K562 (cell line): ENCODE results near the gene REM1. TPM values are rescaled to one million over a fixed set of nuclear protein-coding genes. Genes with fewer than 3 reads are reported as not detected.
A peak's percentile ranks its signal among the peaks of the same experiment; 100 is the strongest.

Experiments
- ATAC-seq: fragments of 200-7000 bp; cut with Tn5 transposase; 3 replicates; pipeline ENCODE4 v1.9.1; 2020; ENCODE audit warnings: moderate library complexity
- BruUV-seq: library from RNA; stranded (reverse); fragments of 400-500 nt; replicated peaks from 2 replicates; lab custom pipeline; 2021; lab: Mats Ljungman, UMichigan
- CTCF ChIA-PET: fragments of 300-600 bp; formaldehyde crosslinking; extraction: SDS; loops from one replicate; lab custom pipeline; 2021; ENCODE audit warnings: low intra/inter-chr PET ratio; lab: Yijun Ruan, JAX
- POLR2A ChIA-PET: fragments of 300-600, 350-650 bp; sonication (Branson Sonifier 250); formaldehyde crosslinking; extraction: SDS; loops from one replicate; lab custom pipeline; 2021; ENCODE audit warnings: antibody characterized with exemption, inconsistent platforms; lab: Yijun Ruan, JAX
- DNase-seq, 4 experiments: peaks; one replicate each; pipeline versions ENCODE4 v3.0.0 to v3.0.0-alpha.2; 2011 to 2018; ENCODE audit warnings: low spot score in 3 of 4, mixed read lengths in 3 of 4; ENCODE audit errors: extremely low read depth in 1 of 4
- FAIRE-seq: peaks from 2 replicates; lab custom pipeline; 2011; peaks lifted over from hg19 to GRCh38; lab: Jason Lieb, UNC
- H2AFZ ChIP-seq: 2 replicates; pipeline ENCODE4 v1.6.0; 2011; ENCODE audit warnings: low read depth, low read length, control low read depth, inconsistent platforms
- H3K27ac ChIP-seq: fragments of 200-600 bp; 3 replicates; pipeline ENCODE4 v1.8.0; 2011; ENCODE audit warnings: low read depth, mild to moderate bottlenecking, control low read depth, inconsistent platforms, low read length, moderate library complexity, mixed read lengths; ENCODE audit errors: extremely low read depth
- H3K27me3 ChIP-seq, 2 experiments: fragments of 300-600 bp in 1 of 2; 2 replicates in 1 of 2; 3 replicates in 1 of 2; pipeline versions ENCODE4 v1.6.0 to v1.8.0; 2011; ENCODE audit warnings: inconsistent platforms in 2 of 2, low read length in 2 of 2, mild to moderate bottlenecking in 1 of 2, mixed read lengths in 1 of 2, moderate library complexity in 1 of 2; ENCODE audit not compliant: control insufficient read depth in 2 of 2, insufficient read depth in 2 of 2
- H3K36me3 ChIP-seq: fragments of 300-600 bp; 3 replicates; pipeline ENCODE4 v1.8.0; 2011; ENCODE audit warnings: mild to moderate bottlenecking, low read length, inconsistent platforms; ENCODE audit not compliant: control insufficient read depth, insufficient read depth
- H3K4me1 ChIP-seq, 2 experiments: fragments of 200-600 bp in 1 of 2; replicated peaks in 1 of 2; 2 replicates in 1 of 2; 3 replicates in 1 of 2; pipeline versions ENCODE4 v1.5.1 to v1.8.0; 2011; ENCODE audit warnings: inconsistent platforms in 2 of 2, low read length in 2 of 2, mild to moderate bottlenecking in 1 of 2, mixed read lengths in 1 of 2, moderate library complexity in 1 of 2; ENCODE audit not compliant: control insufficient read depth in 2 of 2, insufficient read depth in 2 of 2
- H3K4me2 ChIP-seq: 2 replicates; pipeline ENCODE4 v1.6.1; 2011; ENCODE audit warnings: low read length, control low read depth, inconsistent platforms, mixed read lengths; ENCODE audit not compliant: insufficient read depth
- H3K4me3 ChIP-seq: fragments of 200-600 bp; sonication (generic), shearing (Covaris generic); 2 replicates; pipeline ENCODE4 v1.5.1; 2016; ENCODE audit warnings: control low read depth, inconsistent platforms
- H3K79me2 ChIP-seq: fragments of 200-600 bp; 3 replicates; pipeline ENCODE4 v1.8.0; 2011; ENCODE audit warnings: low read length, inconsistent platforms; ENCODE audit not compliant: control insufficient read depth, insufficient read depth
- H3K9ac ChIP-seq, 2 experiments: 2 replicates each; pipeline versions ENCODE4 v1.6.0 to v1.6.1; 2011; ENCODE audit warnings: low read depth in 2 of 2, low read length in 2 of 2, control low read depth in 1 of 2, inconsistent platforms in 1 of 2, mild to moderate bottlenecking in 1 of 2, mixed read lengths in 1 of 2; ENCODE audit not compliant: insufficient read depth in 1 of 2
- H3K9me1 ChIP-seq: one replicate; pipeline ENCODE4 v1.6.0; 2011; ENCODE audit warnings: inconsistent platforms, mild to moderate bottlenecking, low read length, moderate library complexity; ENCODE audit not compliant: control insufficient read depth, insufficient read depth
- H3K9me3 ChIP-seq: replicated peaks from 2 replicates; pipeline ENCODE4 v1.5.1; 2011; ENCODE audit warnings: low read depth, low read length, inconsistent platforms; ENCODE audit not compliant: control insufficient read depth, insufficient read depth
- H4K20me1 ChIP-seq: replicated peaks from 2 replicates; pipeline ENCODE4 v1.6.1; 2011; ENCODE audit warnings: low read length, inconsistent platforms, mixed read lengths; ENCODE audit not compliant: control insufficient read depth, insufficient read depth
- FUS ChIP-seq: fragments of 200-400 bp; formaldehyde crosslinking; optimal IDR thresholded peaks from 2 replicates; pipeline ENCODE3; 2017; ENCODE audit warnings: low read depth, low read length
- HNRNPH1 ChIP-seq: fragments of 200-400 bp; formaldehyde crosslinking; optimal IDR thresholded peaks from 2 replicates; pipeline ENCODE3; 2017; ENCODE audit warnings: low read depth, mild to moderate bottlenecking, low read length, moderate library complexity
- MAFK ChIP-seq: IDR thresholded peaks from 2 replicates; pipeline ENCODE4 v1.6.1; 2011; ENCODE audit warnings: low read length, improper control_type of control experiment
- MTA3 ChIP-seq: fragments of 450-650 bp; formaldehyde crosslinking; IDR thresholded peaks from 2 replicates; pipeline ENCODE4 v1.6.1; 2017; ENCODE audit warnings: mild to moderate bottlenecking, borderline replicate concordance
- NFIC ChIP-seq: fragments of 450-650 bp; IDR thresholded peaks from 2 replicates; pipeline ENCODE4 v1.6.1; 2017; ENCODE audit warnings: mild to moderate bottlenecking, inconsistent platforms
- ZBTB8A ChIP-seq: fragments of 450-650 bp; IDR thresholded peaks from 2 replicates; pipeline ENCODE4 v1.6.1; 2018; ENCODE audit warnings: mild to moderate bottlenecking, moderate library complexity; ENCODE audit not compliant: partially characterized antibody
- ZNF140 ChIP-seq: fragments of 250-450 bp; sonication (Bioruptor Pico); IDR thresholded peaks from 2 replicates; pipeline ENCODE4 v1.8.0; 2021; ENCODE audit warnings: moderate library complexity, mild to moderate bottlenecking, inconsistent platforms
- ZNF766 ChIP-seq: fragments of 200-800 bp; sonication (Bioruptor generic); conservative IDR thresholded peaks from 2 replicates; pipeline ENCODE4 v1.6.1; 2016; ENCODE audit warnings: missing genetic modification characterization, missing compliant biosample characterization
- WGBS: fragments of 100-300 bp; shearing (Covaris generic); methylation state at CpG from one replicate; pipeline ENCODE4 v1.1.6; 2016; ENCODE audit warnings: low coverage, mixed read lengths; ENCODE audit not compliant: insufficient coverage; ENCODE audit errors: missing lambda C conversion rate; 5-methylcytosine and 5-hydroxymethylcytosine counted together
- in situ Hi-C: fragments of 300-500 bp; cut with MboI; formaldehyde crosslinking; loops from 4 replicates; pipeline ENCODE4 v1.15.0; 2018; ENCODE audit warnings: inconsistent platforms, mixed read lengths
- intact Hi-C: fragments of 100-400 bp; cut with micrococcal nuclease; formaldehyde crosslinking; loops from 2 replicates; pipeline ENCODE4 v1.14.2; 2022
- polyA plus RNA-seq, 8 experiments: library from polyadenylated mRNA; depleted of rRNA in 4 of 8; stranded (reverse) in 5 of 8; unstranded in 3 of 8; fragments of >200 nt; fragmentation: Nextera tagmentation in 2 of 8; fragmentation: Illumina TruSeq in 1 of 8; extraction: Ambion mirVana in 2 of 8; extraction: Trizol in 1 of 8; gene quantifications; 2 replicates each; pipeline versions ENCODE4 v1.2.1 to v1.2.3, GENCODE V29; 2011 to 2014; ENCODE audit warnings: inconsistent platforms in 1 of 8, missing spikeins in 1 of 8
- total RNA-seq, 7 experiments: library from RNA; depleted of rRNA in 6 of 7; stranded (reverse); fragments of >200 nt in 6 of 7; fragmentation: Illumina TruSeq in 2 of 7; extraction: Trizol in 2 of 7; gene quantifications; 2 replicates each; pipeline versions ENCODE4 v1.2.1 to v1.2.3, GENCODE V29; 2011 to 2021; ENCODE audit warnings: low replicate concordance in 1 of 7
- TF ChIP-seq, protein P1 (sequence below): fragments of 450-650 bp; IDR thresholded peaks from one replicate; pipeline ENCODE4 v1.6.1; 2018; ENCODE audit warnings: mild to moderate bottlenecking, moderate library complexity; ENCODE audit not compliant: partially characterized antibody

Gene REM1
- total and polyA plus RNA-seq, 9 of the 15 experiments (the other 6 are each of a cell fraction or from before 2014, with no cell fraction given) = not detected

DNA sequence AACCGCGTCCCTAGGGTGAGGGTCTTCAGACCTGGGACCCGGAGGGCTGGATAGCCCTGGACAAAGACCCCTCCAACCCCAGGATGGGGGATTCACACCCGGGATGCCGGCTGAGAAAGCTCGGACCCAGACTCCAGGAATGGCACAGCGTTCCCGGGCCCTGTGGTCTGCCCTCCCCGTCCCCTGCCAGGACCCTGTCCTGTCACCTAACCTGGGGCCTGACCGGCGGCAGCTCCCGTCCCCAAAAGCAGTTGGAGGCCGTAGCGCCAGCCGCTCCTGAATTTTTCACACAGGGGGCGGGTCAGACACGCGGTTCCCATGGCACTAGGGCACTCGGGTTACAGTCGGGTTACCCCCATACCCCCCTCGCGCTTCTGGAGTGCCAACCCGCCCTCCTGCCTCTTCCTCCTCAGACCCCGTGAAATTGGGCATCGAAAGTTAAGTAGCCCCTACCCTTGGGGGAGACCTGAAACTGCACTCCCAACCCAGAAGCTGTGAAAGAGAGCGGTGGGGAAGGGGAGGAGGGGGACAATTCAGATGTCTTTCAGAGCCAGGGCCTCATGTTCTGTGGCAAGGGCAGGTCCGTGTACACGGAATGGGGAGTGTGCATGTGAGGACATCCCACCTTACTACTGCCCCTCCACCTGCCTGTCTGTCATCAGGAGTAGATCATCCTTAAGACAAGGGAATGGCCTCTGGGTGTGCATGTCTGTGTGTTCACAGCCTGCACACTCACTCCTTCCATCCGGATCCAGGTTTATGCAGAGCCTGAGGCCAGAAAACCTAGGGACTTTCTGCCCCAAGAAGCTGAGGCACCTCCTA is 595 bp downstream of the REM1 start (continued):
- TF ChIP-seq ZBTB8A = no peak
- no peak for TF ChIP-seq ZNF140
- TF ChIP-seq, protein P1, sequence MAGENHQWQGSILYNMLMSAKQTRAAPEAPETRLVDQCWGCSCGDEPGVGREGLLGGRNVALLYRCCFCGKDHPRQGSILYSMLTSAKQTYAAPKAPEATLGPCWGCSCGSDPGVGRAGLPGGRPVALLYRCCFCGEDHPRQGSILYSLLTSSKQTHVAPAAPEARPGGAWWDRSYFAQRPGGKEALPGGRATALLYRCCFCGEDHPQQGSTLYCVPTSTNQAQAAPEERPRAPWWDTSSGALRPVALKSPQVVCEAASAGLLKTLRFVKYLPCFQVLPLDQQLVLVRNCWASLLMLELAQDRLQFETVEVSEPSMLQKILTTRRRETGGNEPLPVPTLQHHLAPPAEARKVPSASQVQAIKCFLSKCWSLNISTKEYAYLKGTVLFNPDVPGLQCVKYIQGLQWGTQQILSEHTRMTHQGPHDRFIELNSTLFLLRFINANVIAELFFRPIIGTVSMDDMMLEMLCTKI = no peak
- no peak for TF ChIP-seq FUS
- TF ChIP-seq MTA3 = no peak
- TF ChIP-seq MAFK = no peak

DNA sequence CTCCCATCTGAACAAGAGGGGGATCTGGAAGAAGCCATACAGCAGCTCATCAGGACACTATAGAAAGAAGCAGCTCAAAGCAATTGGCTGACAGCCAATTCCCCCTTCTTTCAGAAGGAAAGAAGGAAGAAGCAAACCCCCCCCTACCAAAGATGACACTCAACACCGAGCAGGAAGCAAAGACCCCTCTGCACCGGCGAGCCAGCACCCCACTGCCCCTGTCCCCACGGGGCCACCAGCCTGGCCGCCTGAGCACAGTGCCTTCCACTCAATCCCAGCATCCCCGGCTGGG is 1.2 kb downstream of the REM1 start:
- POLR2A ChIA-PET = interaction anchor here (0.6 to 1.0 kb wide), 2 partner anchors 9 to 30 kb away, joined by 4 read pairs; no protein-coding TSS in a partner anchor
- 0% methylated on average over 3 of the region's 6 CpGs for WGBS

More for the DNA sequence above, 1.2 kb downstream of the REM1 start:
- in situ Hi-C loops (no loop called here), intact Hi-C loops (no loop called here)
- H3K27ac ChIP-seq = no peak overlapping the region
- H3K27me3 ChIP-seq = peaks cover 30 to 41% of the 10 kb centered on the region in 2 experiments; a peak in 4 of 5 replicates
- H3K9me3 ChIP-seq = no peaks in the 10 kb centered on the region
- no peak for FAIRE-seq
- no peak overlapping the region for H3K4me2 ChIP-seq
- H2AFZ ChIP-seq = no peak overlapping the region
- ATAC-seq = no peak
- DNase-seq = no peak
- no peaks in the 10 kb centered on the region for H3K36me3 ChIP-seq
- peak; percentile 81 for TF ChIP-seq NFIC
- no peak for TF ChIP-seq HNRNPH1
- TF ChIP-seq ZNF766 (CRISPR knock-in tag) = no peak
- CTCF ChIA-PET = no interaction called here
- no peaks in the 10 kb centered on the region for H3K79me2 ChIP-seq
- H3K9me1 ChIP-seq = no peaks in the 10 kb centered on the region
- no TSS peak for BruUV-seq
- H3K9ac ChIP-seq = no peak overlapping the region
- peaks cover 5 to 16% of the 10 kb centered on the region in 2 experiments; a peak in 4 of 5 replicates for H3K4me1 ChIP-seq
- H4K20me1 ChIP-seq = no peaks in the 10 kb centered on the region; the same call in 1 of the 2 replicates
- no peak overlapping the region for H3K4me3 ChIP-seq
